GM13977 (cell line): Measurements from ENCODE around the gene MAN1C1.

ENCODE experiments used
- DNase-seq: peaks from one replicate; pipeline ENCODE4 v3.0.0; 2012; ENCODE audit warnings: low spot score
- CTCF ChIP-seq: IDR thresholded peaks from 2 replicates; pipeline ENCODE4 v1.5.1; 2012; ENCODE audit warnings: mild to moderate bottlenecking, control low read depth; ENCODE audit not compliant: insufficient read depth; ENCODE audit errors: extremely low read depth, missing control alignments
- in situ Hi-C: fragments of 300-500 bp; cut with MboI; formaldehyde crosslinking; loops from one replicate; pipeline ENCODE4 v1.12.0; 2022; ENCODE audit warnings: low sequenced_read_pairs, low pct_unique_long_range_greater_than_20kb, mixed read lengths, inconsistent platforms; ENCODE audit not compliant: unreplicated experiment

Gene MAN1C1

GRCh38 chr1:25683731-25684130 lies 67.1 kb downstream of the MAN1C1 start:
- no peak for DNase-seq
- TF ChIP-seq CTCF: no peak
- in situ Hi-C loops: no loop called here

GRCh38 chr1:25684216-25684965 lies 67.8 kb downstream of the MAN1C1 start:
- no peak for DNase-seq
- TF ChIP-seq CTCF: no peak
- in situ Hi-C loops: no loop called here

- in situ Hi-C loops: no loop called here
- TF ChIP-seq CTCF: no peak
- DNase-seq: no peak
Observed at GRCh38 chr1:25685211-25685750, 68.7 kb downstream of the MAN1C1 start.

- DNase-seq: no peak
- in situ Hi-C loops: no loop called here
- TF ChIP-seq CTCF: no peak
Observed at GRCh38 chr1:25685938-25686665, 69.5 kb downstream of the MAN1C1 start.

- no peak for TF ChIP-seq CTCF
- in situ Hi-C loops: no loop called here
Observed at GRCh38 chr1:25687221-25688017, 70.8 kb downstream of the MAN1C1 start.

GRCh38 chr1:25688390-25689119 lies 72.0 kb downstream of the MAN1C1 start:
- no peak for DNase-seq
- no peak for TF ChIP-seq CTCF
- in situ Hi-C loops: no loop called here

More at GRCh38 chr1:25687221-25688017, 70.8 kb downstream of the MAN1C1 start:
- DNase-seq: no peak
